ENCODE data around the gene KRTAP12-1.

DNA sequence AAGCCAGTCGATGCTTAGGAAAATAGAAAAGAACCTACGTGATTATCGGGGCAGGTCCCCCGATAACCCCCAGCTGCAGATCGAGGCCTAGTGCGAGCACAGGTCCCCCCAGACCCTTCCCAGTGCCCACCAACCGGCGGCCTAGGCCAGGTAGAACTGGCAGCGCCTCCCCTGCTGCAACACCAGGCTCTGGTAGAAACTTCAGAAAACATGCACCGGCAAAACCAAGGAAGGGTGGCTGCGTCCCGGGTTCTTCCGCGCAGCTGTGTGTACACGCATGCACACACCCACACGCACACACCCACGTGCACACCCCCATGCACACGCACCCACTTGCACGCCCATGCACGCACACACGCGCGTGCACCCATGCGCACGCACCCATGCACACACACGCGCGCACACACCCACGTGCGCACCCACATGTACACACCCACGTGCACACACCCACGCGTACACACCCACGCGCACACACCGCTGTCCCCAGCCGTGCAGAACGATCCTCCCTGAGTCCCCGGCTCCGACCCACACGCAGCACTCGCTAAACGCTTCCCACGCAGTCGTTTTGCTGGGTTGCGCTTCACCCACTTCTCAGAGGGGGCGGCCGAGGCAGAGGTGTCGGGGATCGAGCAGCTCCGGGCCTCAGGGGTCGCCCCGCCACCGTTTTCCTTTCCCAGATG is 24.2 kb upstream of the KRTAP12-1 start:
- TF ChIP-seq, protein P1, sequence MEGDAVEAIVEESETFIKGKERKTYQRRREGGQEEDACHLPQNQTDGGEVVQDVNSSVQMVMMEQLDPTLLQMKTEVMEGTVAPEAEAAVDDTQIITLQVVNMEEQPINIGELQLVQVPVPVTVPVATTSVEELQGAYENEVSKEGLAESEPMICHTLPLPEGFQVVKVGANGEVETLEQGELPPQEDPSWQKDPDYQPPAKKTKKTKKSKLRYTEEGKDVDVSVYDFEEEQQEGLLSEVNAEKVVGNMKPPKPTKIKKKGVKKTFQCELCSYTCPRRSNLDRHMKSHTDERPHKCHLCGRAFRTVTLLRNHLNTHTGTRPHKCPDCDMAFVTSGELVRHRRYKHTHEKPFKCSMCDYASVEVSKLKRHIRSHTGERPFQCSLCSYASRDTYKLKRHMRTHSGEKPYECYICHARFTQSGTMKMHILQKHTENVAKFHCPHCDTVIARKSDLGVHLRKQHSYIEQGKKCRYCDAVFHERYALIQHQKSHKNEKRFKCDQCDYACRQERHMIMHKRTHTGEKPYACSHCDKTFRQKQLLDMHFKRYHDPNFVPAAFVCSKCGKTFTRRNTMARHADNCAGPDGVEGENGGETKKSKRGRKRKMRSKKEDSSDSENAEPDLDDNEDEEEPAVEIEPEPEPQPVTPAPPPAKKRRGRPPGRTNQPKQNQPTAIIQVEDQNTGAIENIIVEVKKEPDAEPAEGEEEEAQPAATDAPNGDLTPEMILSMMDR (IDR thresholded peaks at IDR 0.05): no peak
- TF ChIP-seq POLR2A (IDR thresholded peaks at IDR 0.05): no peak

All from body of pancreas (tissue), 4 donors.